NCI-H446 treated with DMSO at 0.1 percent for 48 hours (cell line): ENCODE measurements around the gene NAT10.
A peak's percentile ranks its signal among the peaks of the same experiment; 100 is the strongest.
"Not testable (repeated sequence)": the region's sequence is repeated elsewhere in the genome, so short reads cannot be mapped to it uniquely, and the experiment has no call there.

Experiments
- DNase-seq: peaks from one replicate; lab custom pipeline; 2025; lab: John Stamatoyannopoulos, UW

NAT10 gene

DNA sequence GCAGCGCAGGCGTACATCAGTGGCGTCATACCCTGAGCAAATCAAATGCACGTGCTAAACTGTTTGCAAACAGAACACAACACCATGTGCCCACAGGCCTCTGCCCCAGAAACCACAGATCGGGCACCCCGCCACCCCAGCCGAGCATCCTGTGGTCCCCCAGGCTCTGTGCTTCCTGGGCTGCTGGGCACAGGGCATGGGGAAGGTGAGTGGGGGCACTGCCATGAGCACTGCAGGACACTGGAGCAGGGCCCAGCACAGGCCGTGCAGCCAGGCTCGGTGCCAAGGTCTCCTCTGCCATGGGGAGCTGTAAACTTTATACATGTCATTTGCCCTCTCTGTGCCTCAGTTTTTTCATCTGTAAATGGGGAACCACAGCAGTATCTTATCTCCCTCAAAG is 62.5 kb downstream of the NAT10 start:
- DNase-seq = no peak

DNA sequence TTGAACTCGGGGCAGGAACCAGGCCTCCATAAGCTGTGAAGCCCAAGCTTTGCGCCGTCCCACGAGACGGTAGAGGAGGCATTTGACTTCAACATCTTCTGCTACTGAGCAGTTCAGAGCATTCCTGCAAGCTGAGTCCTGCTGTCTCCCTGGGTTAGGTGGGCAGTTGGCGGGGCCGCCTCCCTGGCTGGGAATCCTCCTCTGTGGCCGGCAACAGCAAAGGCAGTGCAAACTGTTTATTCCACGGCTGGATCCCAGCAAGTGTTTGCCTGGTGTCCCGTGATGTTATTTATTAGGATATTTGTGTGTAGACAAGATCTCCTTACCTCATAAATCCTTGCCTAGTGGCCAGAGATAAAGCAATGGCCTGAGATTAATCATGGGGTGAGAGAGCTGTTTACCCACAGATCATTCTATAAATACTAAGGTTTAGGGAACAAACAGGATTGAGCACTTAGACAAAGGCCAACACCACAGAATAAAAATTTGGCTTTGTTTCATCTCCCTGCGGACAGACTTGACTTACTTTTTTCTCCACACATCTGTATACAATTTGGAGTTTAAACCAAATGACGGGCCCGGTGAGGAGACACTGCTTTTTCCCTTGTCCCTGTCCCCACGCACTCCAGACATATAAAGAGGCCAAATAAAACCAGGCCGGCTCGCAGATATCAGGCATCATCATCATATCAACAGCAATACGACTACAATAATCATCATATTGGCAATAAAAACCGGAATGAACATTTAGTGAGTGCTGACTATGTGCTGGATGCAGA is 63.4 kb downstream of the NAT10 start:
- DNase-seq = no peak

DNA sequence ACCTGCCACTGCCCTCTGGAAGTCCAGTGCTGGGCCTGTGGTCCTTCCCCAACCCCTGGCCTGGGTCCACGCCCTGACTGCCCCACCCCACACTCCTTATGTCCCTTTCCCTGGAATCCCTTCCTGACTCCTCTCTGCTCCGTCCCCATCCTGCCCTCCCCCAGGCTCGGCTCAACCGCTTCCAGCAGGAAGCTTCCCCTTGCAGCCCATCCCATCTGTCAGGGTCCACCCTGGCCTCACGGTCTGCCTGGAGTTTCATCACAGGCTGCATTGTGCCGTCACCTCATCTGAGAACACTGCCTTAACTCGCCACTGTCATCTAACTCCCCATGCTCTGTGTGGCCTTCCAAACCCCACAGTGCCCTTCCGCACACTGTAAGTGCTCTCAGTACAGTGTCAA is 64.3 kb downstream of the NAT10 start:
- DNase-seq = no peak

DNA sequence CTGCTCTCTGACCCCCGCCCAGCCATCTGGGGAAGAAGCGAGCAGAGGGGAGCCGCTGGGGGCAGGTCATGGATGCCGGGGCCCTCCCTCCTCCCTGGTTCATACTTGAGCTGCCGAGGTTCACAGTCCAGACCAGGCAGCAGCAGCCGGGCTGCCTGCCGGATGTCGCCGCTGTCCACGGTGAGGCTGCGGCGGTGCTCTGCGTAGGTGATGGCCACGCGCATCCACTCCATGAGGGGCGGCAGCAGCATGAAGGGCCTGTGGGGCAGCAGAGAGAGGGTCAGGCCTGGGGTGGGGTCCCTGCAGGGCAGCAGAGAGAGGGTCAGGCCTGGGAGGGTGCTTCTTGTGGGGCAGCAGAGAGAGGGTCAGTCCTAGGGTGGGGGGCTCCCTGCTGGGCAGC is 67.6 kb downstream of the NAT10 start:
- DNase-seq = no peak

DNA sequence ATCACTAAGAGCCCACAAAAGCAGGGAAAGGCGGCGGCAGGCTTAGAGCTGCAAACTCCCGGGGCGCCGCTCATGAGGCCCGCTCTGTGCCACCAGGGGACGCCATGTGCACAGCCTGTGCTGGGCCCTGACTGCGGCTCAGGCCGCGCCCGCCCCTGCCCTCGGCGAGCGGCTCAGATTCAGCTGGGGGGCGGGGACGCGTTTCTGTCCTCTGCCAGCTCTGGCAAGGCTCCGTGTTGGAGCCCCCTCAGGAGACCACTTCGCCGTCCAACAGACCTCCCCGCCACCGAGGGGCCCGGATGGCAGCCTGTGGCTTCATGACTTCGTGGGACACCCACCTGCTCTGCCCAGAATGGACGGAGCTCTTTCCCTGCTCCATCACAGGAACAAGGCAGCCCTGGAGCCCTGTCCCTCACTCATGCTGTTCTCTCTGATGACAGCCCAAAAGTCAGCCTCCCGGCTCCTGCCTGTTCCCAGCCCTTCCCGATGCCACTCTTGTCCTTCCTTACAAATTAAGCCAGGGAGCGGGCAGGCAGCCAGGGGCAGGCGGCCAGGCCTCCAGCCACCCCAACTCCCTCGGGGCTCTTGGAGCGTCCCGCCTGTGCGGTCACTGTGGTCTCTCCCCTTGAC is 69.1 kb downstream of the NAT10 start:
- DNase-seq = peak; percentile 61

DNA sequence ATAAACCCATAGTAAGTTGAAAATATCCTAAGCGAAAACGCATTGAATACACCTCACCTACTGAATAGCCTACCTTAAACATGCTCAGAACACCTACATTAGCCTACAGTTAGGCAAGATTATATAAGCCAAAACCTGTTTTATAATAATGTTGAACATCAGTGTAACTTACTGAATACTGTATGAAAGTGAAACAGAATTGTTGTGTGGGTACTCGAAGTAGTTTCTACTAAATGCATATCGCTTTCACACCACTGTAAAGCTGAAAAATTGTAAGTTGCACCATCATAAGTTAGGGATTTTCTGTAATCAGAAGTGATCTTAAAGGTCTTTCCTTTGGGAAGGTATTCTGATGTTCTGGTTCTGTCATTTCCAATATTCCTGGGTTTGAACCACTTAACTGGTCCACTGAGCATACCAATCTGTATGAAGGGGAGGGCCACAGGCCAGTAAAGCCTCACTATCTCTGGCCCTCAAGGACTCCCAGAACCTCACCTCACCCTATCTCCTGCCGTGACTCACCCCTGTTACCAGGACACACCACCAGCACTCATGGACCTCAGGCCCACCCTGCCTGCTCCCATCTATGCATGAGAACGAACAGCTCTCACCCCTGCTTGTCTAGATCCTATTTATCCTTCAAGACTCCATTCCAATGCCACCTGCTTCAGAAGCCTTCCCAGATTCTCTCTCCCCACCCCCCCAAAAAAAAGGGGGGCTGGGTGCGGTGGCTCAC is 70.0 kb downstream of the NAT10 start:
- DNase-seq = no peak

DNA sequence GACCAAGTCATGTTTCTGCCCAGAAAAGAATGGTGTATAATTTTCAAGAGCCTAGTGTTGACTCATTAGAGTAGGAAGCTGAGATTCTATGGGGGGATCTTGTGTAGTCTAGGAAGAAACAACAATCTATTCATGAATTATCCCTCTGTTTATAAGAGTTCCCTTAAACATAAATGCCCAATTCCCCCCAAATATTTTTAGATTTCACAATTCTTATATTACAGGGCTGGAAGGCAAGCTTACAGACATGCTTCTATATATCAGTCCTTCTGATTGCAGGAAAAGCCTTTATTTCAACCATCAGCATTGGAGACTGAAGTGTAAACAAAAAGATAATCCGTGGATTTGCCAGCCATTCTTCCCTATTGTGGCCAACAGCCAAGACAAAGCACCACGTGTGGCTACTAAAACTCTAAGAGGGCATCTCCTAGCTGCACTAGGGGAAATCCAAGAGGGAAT is 71.4 kb downstream of the NAT10 start:
- DNase-seq = no peak

DNA sequence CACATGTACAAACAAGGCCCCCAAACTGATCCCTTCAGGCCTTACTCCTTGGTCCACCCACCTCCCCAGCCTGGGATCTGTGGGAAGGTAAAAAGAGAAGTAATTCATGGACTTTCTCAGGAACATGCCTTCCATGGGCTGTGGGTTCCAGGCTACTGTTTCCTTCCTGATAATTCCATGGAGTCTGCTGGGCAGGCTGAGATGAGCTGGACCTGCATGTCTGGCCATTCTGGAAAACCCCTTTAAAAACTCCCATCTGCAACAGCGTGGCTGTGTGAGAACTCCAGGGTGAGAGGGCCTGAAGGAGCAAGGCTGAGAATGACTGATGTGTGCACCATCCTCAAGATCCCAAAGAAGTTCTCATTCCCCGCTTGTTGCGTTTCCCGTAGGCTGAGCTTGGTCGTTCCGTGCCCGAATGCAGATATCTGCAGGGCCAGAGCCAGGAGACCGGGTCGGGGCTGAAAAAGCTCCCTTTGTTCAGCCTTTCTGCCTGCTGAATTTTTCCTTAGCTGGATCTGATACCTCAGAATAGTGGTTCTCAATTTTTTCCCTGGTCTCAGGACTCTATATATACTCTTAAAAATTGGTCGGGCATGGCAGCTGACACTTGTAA is 72.9 kb downstream of the NAT10 start:
- no peak for DNase-seq

DNA sequence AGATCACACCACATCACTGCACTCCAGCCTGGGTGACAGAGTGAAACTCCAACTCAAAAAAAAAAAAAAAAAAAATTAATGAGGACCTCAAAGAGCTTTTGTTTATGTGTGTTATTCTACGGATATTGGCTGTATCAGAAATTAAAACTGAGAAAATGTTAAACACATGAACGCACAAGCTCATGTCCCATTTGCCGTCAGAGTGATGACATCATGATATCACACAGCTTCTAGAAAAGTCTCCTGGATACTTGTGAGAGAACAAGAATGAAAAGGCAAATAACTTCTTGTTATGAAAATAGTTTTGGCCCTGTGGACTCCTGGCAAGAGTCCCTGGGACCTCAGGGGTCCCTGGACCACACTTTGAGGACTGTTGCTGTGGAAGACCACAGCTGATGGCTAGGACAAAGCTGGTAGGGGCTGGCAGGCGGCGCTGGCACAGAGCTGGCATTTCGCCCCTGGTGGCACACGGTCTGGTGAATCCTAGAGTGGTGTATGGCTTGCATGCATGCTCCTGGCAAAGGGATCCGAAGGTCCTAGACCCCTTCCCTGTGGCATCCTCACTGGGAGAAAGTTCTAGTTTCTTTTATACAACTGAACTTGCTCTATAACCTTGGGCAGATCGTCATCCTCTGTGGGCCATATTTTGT is 73.7 kb downstream of the NAT10 start:
- peak; percentile 70 for DNase-seq

DNA sequence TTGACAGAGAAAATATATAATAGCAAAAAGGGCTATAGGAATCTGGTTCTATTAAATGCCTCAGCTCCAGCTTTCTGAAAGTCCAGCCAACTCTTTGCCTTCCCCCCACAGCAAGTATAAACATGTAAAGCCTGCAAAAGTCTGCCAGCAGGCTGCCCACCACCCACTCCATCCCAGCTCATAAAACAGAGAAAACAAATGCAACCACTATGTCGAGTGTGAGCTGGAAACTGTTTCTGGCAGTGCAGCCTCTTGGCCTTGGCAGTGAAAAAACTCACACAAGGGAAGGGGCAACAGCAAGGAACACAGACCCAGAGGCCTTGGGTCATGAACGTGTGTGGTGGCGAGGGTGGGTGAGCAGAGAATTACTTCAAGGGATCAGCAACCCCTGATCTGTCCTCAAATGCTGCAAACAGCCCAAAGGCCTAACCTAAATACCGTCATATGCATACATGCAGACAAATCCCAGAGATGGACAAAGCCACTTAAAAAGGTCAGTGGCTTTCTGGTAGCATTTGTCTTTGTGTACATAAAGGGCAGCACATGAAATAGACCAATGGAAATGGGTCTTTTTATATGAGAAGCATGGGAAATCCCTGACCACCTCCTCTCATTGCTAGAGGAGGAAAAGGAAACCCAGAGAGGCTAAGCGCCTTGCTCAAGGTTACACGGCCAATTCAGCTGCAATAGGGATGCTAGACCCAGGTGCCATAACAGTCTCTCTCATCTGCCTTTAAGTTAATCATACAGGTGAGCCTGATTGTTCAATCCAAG is 74.8 kb downstream of the NAT10 start:
- peak; percentile 55 for DNase-seq

DNA sequence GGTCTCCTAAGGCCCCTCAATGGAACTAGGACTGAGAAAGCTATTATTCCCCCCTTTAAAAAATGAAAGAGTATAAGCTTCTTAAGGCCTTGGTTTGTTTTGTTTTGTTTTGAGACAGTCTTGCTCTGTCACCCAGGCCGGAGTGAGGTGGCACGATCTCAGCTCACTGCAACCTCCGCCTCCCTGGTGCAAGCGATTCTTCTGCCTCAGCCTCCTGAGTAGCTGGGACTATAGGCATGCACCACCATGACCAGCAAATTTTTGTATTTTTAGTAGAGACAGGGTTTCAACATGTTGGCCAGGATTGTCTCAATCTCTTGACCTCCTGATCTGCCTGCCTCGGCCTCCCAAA is 75.4 kb downstream of the NAT10 start:
- not testable (repeated sequence) for DNase-seq

DNA sequence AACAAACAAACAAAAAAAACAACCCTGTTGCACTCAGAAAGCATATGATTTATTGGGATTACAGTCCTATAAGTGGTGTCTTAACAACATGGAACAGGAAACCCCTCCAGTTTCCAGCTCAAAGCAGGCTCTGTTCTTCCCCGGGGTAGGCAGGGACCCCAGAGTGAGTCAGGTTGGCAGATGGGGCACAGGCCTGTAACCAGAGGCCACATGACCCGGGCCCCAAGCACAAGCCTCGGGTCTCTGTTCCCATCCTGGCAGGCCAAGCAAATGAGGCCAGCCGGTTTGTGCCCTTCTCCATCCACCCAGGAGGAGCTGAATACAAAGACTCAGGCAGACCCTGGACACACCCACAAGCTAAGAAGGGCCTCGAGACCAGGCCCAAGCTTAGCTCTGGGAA is 75.8 kb downstream of the NAT10 start:
- DNase-seq = no peak

DNA sequence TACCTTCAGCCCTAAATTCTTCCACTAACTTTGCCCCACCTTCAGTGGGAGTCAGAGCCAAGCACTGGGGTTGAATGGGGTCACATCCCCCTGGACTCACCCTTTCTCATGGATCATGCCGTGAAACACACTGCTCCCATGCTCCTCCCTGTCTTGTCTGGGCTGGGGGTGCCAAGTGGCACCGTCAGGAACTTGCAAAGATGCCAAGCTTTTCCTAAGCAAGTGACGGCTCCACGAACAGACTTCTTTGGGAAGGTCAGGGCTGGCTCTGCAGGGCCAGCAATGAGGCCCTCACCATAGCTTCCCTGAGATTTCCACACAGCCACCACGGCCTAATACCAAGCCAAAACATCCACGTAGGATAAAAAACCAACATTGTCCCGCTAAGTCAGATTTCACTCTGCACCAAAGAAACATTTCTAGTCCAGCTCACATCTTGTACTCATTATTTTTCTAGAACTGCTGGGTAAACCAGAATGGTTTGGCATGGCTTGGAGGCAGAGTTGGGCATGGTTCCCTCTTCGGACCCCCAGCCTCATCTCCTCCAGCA is 76.5 kb downstream of the NAT10 start:
- no peak for DNase-seq

DNA sequence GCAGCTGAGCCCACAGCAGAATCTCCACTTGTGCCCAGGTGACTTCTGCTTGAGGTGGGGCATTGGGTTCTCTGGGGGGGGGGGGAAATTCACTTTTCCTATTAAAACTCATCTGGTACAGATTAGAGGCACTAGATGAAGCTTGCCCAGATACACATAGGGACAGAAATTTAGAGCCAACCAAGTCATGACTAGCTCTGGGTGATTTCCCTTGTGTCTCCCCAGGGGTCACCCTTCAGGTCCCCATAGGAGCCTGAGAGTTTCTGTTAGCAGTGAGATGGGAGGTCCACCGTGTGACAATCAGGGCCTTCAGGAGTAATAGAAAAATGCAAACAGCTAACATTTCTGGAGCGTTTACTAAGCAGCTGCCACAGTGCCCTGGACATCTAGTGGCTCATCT is 77.0 kb downstream of the NAT10 start:
- DNase-seq = no peak

DNA sequence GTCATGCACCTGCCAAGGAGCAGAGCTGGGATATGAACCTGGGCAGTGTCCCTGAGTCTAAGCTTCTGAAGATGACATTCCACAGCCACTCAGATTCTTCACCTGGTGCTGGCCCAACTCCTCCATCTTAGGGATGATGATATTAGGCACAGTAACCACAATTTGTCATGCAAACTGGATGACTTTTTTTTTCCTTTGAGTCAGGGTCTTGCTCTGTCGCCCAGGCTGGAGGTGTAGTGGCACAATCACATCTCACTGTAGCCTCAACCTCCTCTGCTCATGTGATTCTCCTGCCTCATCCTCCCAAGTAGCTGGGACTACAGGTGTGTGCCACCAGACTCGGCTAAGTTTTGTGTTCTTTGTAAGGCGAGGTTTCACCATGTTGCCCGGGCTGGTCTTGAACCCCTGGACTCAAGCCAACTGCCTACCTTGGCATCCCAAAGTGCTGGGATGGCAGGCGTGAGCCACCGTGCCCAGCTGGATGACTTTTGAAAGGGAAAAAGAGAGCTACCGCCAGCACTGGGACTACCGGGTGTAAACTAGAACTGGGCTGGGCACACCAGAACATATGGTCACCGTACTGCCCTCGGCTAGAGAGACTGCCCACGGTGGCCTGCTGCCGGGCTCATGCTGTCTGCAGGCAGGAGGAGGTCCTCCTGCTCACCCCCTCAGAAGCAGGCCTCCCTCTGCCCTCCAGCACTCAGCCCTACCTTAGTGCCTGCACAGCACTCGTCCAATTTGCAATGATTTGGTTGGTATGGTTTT is 77.7 kb downstream of the NAT10 start:
- no peak for DNase-seq

DNA sequence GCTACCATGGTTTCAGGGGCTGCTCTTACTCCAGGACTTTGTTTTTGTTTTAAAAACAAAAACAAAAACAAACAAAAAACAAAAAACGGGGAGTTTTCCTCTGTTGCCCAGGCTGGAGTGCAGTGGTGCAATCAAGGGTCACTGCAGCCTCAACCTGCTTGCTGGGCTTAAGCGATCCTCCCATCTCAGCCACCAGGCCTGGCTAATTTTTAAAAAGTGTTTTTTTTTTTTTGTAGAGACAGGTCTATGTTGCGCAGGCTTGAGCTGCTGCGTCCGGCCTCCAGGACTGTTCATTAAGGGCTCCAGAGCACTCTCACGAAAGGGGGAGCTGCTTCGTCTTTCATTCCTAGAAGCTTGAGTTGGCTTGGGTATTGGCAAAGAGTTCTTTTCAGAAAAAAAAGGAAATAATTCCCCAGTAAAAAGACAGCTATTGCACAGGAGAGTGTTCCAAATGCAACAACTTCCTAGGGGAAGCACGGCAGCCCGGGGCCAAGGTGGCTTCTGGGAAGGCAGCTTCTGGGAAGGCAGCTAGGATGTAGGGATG is 78.5 kb downstream of the NAT10 start:
- DNase-seq = no peak

DNA sequence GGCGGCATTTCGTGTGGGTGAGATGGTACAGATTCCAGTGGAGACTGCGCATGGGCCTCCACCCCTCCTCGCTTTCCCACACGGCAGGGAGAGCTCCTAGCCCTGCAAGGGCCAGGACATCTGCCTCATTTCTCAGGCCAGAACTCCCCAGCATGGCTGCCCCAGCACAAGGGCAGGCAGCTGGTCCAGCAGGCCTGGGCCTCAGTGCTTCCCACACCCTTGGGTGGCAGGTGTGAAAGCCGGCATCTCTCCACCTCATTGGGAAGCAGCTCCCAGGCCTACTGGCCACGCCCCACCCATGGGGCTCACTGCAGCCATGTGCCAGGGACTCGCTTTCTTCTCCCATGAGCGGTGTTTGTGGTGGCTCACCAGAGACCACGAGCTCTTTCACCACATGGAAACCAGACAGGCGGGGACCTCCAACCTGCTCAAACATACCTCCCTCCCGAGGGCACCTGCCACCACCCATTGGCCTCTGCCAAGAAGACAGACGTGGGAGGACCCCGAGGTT is 79.1 kb downstream of the NAT10 start:
- no peak for DNase-seq

DNA sequence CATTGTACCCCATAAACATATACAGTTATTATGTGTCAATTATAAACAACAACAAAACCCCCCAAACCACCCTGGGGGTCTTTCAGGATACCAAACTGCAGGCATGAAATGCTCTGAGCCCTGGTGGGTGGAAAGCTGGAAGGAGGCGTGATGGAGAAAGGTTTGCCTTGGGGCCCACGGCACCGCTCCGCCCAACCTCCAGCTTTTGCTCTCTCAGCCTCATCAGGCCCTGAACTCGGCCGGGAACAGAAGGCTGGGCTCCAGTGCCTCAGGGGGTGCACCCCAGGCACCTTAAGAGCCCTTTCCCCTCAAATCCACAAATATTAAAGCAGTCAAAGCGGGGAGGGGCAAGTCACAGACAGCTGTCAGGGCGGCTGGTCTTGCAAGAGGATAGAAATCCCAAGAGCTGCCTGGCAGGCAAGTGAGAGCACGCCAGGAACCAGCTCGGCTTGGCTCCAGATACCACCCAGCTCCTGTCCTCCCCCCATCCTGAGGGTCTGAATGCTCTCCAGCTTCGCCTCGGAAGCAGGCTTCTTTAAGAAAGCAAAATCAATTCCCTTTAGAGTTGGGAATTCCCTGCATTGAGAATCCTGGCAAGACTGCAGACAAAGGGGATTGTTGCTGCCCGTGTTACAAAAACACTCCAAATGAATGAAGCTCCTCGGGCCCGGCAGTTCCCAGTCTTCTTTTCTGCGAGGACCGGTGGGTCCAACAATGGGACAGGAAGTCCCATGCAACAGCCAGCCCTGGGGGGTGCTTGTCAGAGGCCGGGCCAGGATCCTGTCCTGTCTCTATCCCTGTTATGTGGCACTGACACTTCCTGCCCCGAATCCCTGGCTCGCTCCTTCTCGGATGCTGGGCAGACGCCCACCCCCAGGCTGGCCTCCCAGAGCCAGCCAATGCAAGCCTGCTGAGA is 80.8 kb downstream of the NAT10 start:
- peak; percentile 77 for DNase-seq

DNA sequence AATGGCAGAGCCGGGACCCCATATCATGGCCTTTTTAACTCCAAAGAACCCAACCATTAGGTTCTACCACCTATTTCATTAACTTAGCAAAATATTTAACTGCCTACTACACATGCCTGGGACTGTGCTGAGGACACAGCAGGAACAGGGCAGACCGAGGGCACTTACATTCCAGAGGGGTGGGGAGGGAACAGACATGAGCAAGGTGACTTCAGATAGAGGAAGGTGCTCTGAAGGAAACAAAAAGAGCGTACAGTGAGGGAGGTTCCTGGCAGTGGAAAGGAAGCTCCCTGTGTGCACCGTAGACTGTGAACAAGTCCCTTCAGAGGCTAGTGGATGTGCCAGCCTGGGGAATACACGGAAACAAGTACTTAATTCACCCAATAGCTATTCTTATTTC is 82.8 kb downstream of the NAT10 start:
- DNase-seq = no peak
